Activated CD8-positive, alpha-beta memory T cell treated with anti-CD3 and anti-CD28 coated beads, Interleukin-2, amount 10 ng/mL, durations not matched to agents 7 days and 5 days (primary cell): ENCODE measurements around the gene ATP2B2. TPM values are rescaled to one million over a fixed set of nuclear protein-coding genes. Genes with fewer than 3 reads are reported as not detected.

ENCODE experiments used
- ATAC-seq: fragments of 150-1000 bp; cut with Tn5 transposase; one replicate; pipeline ENCODE4 v1.10.0; 2021; ENCODE audit warnings: moderate library complexity
- CTCF ChIA-PET: fragments of 350-600 bp; sonication (Branson Sonifier 250); formaldehyde crosslinking; loops from one replicate; lab custom pipeline; 2021; ENCODE audit warnings: antibody characterized with exemption; lab: Charles Lee
- DNase-seq: peaks from one replicate; pipeline ENCODE4 v3.0.0-alpha.2; 2020
- H3K27ac Mint-ChIP-seq: one replicate; pipeline ENCODE4 v1.8.0; 2021; ENCODE audit warnings: mild to moderate bottlenecking, mixed read lengths
- H3K27me3 Mint-ChIP-seq: one replicate; pipeline ENCODE4 v1.8.0; 2021; ENCODE audit warnings: mixed read lengths
- H3K36me3 Mint-ChIP-seq: one replicate; pipeline ENCODE4 v1.8.0; 2021; ENCODE audit warnings: mild to moderate bottlenecking, mixed read lengths
- H3K4me1 Mint-ChIP-seq: one replicate; pipeline ENCODE4 v1.8.0; 2021; ENCODE audit warnings: mixed read lengths
- H3K4me3 Mint-ChIP-seq: one replicate; pipeline ENCODE4 v1.8.0; 2021; ENCODE audit warnings: mild to moderate bottlenecking, moderate library complexity, mixed read lengths
- H3K9me3 Mint-ChIP-seq: one replicate; pipeline ENCODE4 v1.8.0; 2022; ENCODE audit warnings: low read depth, mixed read lengths
- total RNA-seq, 2 experiments: library from RNA; stranded (reverse); gene quantifications; one replicate each; pipeline ENCODE4 v1.2.3, GENCODE V29; 2021

Gene ATP2B2
- total RNA-seq, 2 experiments from 2014 or later, result not detected

GRCh38 chr3:10489746-10490483 lies 15.5 kb downstream of the ATP2B2 start:
- Mint-ChIP-seq H3K27me3 (peaks cover 15% of the 10 kb centered on the region), H3K9me3 (no peaks in the 10 kb centered on the region), H3K27ac (no peak overlapping the region), H3K36me3 (no peaks in the 10 kb centered on the region), H3K4me3 (no peak overlapping the region), H3K4me1 (no peaks in the 10 kb centered on the region)
- no peak for ATAC-seq
- CTCF ChIA-PET, result no interaction called here
- DNase-seq, result no peak

GRCh38 chr3:10487988-10488633 lies 17.3 kb downstream of the ATP2B2 start:
- CTCF ChIA-PET, result no interaction called here
- Mint-ChIP-seq H3K9me3 (no peaks in the 10 kb centered on the region), H3K27ac (no peak overlapping the region)

GRCh38 chr3:10485806-10486205 lies 19.6 kb downstream of the ATP2B2 start:
- Mint-ChIP-seq H3K27ac (no peak overlapping the region), H3K4me1 (no peaks in the 10 kb centered on the region)

More at GRCh38 chr3:10487988-10488633, 17.3 kb downstream of the ATP2B2 start:
- Mint-ChIP-seq H3K4me1 (no peaks in the 10 kb centered on the region), H3K27me3 (peaks cover 14% of the 10 kb centered on the region), H3K36me3 (no peaks in the 10 kb centered on the region), H3K4me3 (no peak overlapping the region)
- DNase-seq (no peak), ATAC-seq (no peak)

GRCh38 chr3:10485380-10485779 lies 20.0 kb downstream of the ATP2B2 start:
- no peak overlapping the region for H3K4me3 Mint-ChIP-seq
- H3K9me3 Mint-ChIP-seq, result no peaks in the 10 kb centered on the region
- CTCF ChIA-PET, result no interaction called here

More at GRCh38 chr3:10485806-10486205, 19.6 kb downstream of the ATP2B2 start:
- H3K27me3 Mint-ChIP-seq, result peaks cover 3% of the 10 kb centered on the region
- no peaks in the 10 kb centered on the region for H3K36me3 Mint-ChIP-seq
- ATAC-seq (no peak), DNase-seq (no peak)
- no peaks in the 10 kb centered on the region for H3K9me3 Mint-ChIP-seq
- CTCF ChIA-PET, result no interaction called here
- H3K4me3 Mint-ChIP-seq, result no peak overlapping the region

GRCh38 chr3:10484709-10485108 lies 20.7 kb downstream of the ATP2B2 start:
- H3K27ac Mint-ChIP-seq, result no peak overlapping the region
- DNase-seq (no peak), ATAC-seq (no peak)
- no peaks in the 10 kb centered on the region for H3K4me1 Mint-ChIP-seq
- no peak overlapping the region for H3K4me3 Mint-ChIP-seq
- H3K36me3 Mint-ChIP-seq, result no peaks in the 10 kb centered on the region
- CTCF ChIA-PET, result no interaction called here
- no peaks in the 10 kb centered on the region for H3K9me3 Mint-ChIP-seq
- H3K27me3 Mint-ChIP-seq, result peaks cover 3% of the 10 kb centered on the region

More at GRCh38 chr3:10485380-10485779, 20.0 kb downstream of the ATP2B2 start:
- Mint-ChIP-seq H3K36me3 (no peaks in the 10 kb centered on the region), H3K4me1 (no peaks in the 10 kb centered on the region), H3K27me3 (peaks cover 3% of the 10 kb centered on the region), H3K27ac (no peak overlapping the region)
- DNase-seq, result no peak
- ATAC-seq, result no peak

- DNase-seq (no peak), ATAC-seq (no peak)
- no peaks in the 10 kb centered on the region for H3K27me3 Mint-ChIP-seq
- no peaks in the 10 kb centered on the region for H3K4me1 Mint-ChIP-seq
- no peaks in the 10 kb centered on the region for H3K36me3 Mint-ChIP-seq
- no peaks in the 10 kb centered on the region for H3K9me3 Mint-ChIP-seq
- H3K27ac Mint-ChIP-seq, result no peak overlapping the region
- no peak overlapping the region for H3K4me3 Mint-ChIP-seq
- CTCF ChIA-PET, result no interaction called here
Observed at GRCh38 chr3:10483686-10484345, 21.6 kb downstream of the ATP2B2 start.

- ATAC-seq, result no peak
Observed at GRCh38 chr3:10483364-10483675, 22.1 kb downstream of the ATP2B2 start.

GRCh38 chr3:10482631-10483363 lies 22.6 kb downstream of the ATP2B2 start:
- CTCF ChIA-PET, result no interaction called here
- H3K9me3 Mint-ChIP-seq, result no peaks in the 10 kb centered on the region
- no peak overlapping the region for H3K27ac Mint-ChIP-seq
- no peak for DNase-seq
- no peaks in the 10 kb centered on the region for H3K27me3 Mint-ChIP-seq
- ATAC-seq, result no peak
- no peaks in the 10 kb centered on the region for H3K36me3 Mint-ChIP-seq
- H3K4me1 Mint-ChIP-seq, result no peaks in the 10 kb centered on the region
- H3K4me3 Mint-ChIP-seq, result no peak overlapping the region

More at GRCh38 chr3:10483364-10483675, 22.1 kb downstream of the ATP2B2 start:
- no peaks in the 10 kb centered on the region for H3K4me1 Mint-ChIP-seq
- H3K27me3 Mint-ChIP-seq, result no peaks in the 10 kb centered on the region
- no peaks in the 10 kb centered on the region for H3K9me3 Mint-ChIP-seq
- no peak overlapping the region for H3K4me3 Mint-ChIP-seq
- CTCF ChIA-PET, result no interaction called here
- no peak for DNase-seq
- H3K36me3 Mint-ChIP-seq, result no peaks in the 10 kb centered on the region
- H3K27ac Mint-ChIP-seq, result no peak overlapping the region

GRCh38 chr3:10480871-10481378 lies 24.5 kb downstream of the ATP2B2 start:
- H3K36me3 Mint-ChIP-seq, result no peaks in the 10 kb centered on the region
- no peak overlapping the region for H3K27ac Mint-ChIP-seq
- no peak for ATAC-seq
- CTCF ChIA-PET, result no interaction called here
- no peak overlapping the region for H3K4me3 Mint-ChIP-seq
- no peaks in the 10 kb centered on the region for H3K27me3 Mint-ChIP-seq
- no peak for DNase-seq
- no peaks in the 10 kb centered on the region for H3K9me3 Mint-ChIP-seq
- H3K4me1 Mint-ChIP-seq, result no peaks in the 10 kb centered on the region

GRCh38 chr3:10479311-10479710 lies 26.1 kb downstream of the ATP2B2 start:
- CTCF ChIA-PET, result no interaction called here
- no peak for DNase-seq
- Mint-ChIP-seq H3K4me3 (no peak overlapping the region), H3K36me3 (no peaks in the 10 kb centered on the region), H3K27me3 (no peaks in the 10 kb centered on the region), H3K9me3 (no peaks in the 10 kb centered on the region), H3K4me1 (peaks cover 3% of the 10 kb centered on the region), H3K27ac (no peak overlapping the region)
- ATAC-seq, result no peak

- no peaks in the 10 kb centered on the region for H3K9me3 Mint-ChIP-seq
- H3K27ac Mint-ChIP-seq, result no peak overlapping the region
- ATAC-seq, result no peak
- H3K4me1 Mint-ChIP-seq, result peaks cover 3% of the 10 kb centered on the region
- DNase-seq, result no peak
- CTCF ChIA-PET, result no interaction called here
- H3K36me3 Mint-ChIP-seq, result no peaks in the 10 kb centered on the region
- peaks cover 17% of the 10 kb centered on the region for H3K27me3 Mint-ChIP-seq
- no peak overlapping the region for H3K4me3 Mint-ChIP-seq
Observed at GRCh38 chr3:10475983-10476382, 29.4 kb downstream of the ATP2B2 start.

GRCh38 chr3:10474847-10475246 lies 30.5 kb downstream of the ATP2B2 start:
- Mint-ChIP-seq H3K36me3 (no peaks in the 10 kb centered on the region), H3K9me3 (no peaks in the 10 kb centered on the region), H3K4me1 (peaks cover 3% of the 10 kb centered on the region), H3K4me3 (no peak overlapping the region), H3K27me3 (peaks cover 22% of the 10 kb centered on the region), H3K27ac (no peak overlapping the region)
- ATAC-seq (no peak), DNase-seq (no peak)
- CTCF ChIA-PET, result no interaction called here

- H3K27ac Mint-ChIP-seq, result no peak overlapping the region
- peaks cover 24% of the 10 kb centered on the region for H3K27me3 Mint-ChIP-seq
- H3K36me3 Mint-ChIP-seq, result no peaks in the 10 kb centered on the region
- no peaks in the 10 kb centered on the region for H3K9me3 Mint-ChIP-seq
- peaks cover 3% of the 10 kb centered on the region for H3K4me1 Mint-ChIP-seq
- no peak overlapping the region for H3K4me3 Mint-ChIP-seq
- ATAC-seq (no peak), DNase-seq (no peak)
- CTCF ChIA-PET, result no interaction called here
Observed at GRCh38 chr3:10474275-10474646, 31.1 kb downstream of the ATP2B2 start.
